HG03196 (cell line): ENCODE data around the gene ZNF593OS.
A peak's percentile ranks its signal among the peaks of the same experiment; 100 is the strongest.

Experiments
- ATAC-seq: cut with Tn5 transposase; IDR thresholded peaks from one replicate; pipeline ENCODE4 v1.9.1; 2021; ENCODE audit not compliant: unreplicated experiment

The ZNF593OS gene

DNA sequence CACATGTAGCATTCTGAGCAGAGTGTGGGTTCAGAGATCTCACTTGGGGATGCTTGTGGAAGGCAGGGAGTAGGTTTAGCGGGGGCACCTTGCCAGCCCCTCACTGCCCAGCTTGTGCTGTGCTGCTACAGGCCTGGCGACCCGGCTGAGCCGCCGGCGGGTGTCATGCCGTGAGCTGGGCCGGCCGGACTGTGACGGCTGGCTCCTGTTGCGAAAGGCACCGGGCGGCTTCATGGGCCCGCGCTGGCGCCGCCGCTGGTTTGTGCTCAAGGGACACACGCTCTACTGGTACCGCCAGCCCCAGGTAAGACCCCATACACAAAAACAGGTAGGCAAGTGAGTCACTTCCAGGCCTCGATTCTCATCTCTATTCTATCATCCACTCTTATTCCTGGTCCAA, 13.3 kb upstream of the ZNF593OS start:
- no peak for ATAC-seq

DNA sequence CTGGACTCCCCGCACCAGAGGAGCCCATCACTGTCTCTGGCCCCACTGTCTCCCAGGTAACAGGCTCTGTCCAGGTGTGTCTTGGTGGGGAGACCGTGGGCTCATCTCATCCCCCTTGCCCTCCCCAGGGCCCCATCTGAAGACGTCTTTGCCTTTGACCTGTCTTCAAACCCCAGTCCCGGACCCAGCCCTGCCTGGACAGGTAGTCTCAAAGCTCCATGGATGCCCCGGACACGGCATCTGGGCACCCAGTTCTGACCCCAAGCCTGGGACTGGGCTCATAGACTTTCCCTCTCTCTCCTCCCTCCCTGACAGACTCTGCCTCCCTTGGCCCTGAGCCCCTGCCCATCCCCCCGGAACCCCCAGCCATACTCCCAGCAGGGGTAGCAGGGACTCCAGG, 12.5 kb upstream of the ZNF593OS start:
- no peak for ATAC-seq

DNA sequence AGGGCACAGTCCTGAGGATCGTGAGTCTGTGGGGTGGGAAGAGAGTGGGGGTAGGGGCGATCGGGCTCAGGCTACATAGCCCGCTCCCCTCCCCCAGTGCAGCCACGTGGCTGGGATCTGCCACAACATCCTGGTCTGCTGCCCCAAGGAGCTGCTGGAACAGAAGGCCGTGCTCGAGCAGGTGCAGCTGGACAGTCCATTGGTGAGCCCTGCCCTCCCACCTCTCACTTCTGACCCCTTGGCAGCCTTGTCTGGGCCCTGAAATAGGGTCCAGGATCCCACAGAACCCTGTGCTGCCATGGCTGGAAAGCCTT, 10.7 kb upstream of the ZNF593OS start:
- no peak for ATAC-seq

DNA sequence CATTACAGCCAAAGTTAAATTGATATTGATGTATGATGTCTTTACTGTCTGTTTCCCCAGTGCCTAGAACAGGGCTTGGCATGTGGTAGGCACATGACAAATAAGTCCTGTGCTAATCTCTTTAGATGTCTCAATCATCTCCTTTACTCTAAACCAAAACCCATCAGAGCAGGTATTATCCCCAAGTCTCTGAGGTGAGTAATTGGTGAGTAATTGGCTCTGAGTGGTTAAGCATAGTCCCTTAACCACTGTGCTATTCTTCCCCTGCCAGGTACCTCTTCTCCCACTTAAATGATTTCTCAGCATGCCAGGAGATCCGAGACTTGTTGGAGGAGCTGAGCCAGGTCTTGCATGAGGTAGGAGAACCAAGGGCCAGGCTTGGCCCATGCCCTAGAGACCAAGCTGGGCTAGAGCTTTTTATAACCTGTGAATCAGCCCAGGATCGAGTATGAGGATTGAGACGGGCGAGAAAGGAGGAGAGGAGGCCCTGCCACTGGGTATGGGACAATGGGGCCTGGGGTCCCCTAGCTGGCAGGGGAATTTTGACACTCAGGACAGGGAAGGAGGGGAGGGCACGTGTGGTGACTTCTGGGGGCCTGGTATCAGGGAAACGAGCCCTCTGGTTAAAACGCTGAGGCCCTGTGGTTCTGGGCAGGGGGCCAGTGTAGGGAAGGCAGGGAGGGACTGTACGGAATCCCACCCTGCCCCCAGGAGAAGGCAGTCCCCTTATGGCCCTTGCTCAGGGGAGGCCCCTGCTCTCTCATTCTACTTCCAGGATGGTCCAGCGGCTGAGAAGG, 10.2 kb upstream of the ZNF593OS start:
- no peak for ATAC-seq

DNA sequence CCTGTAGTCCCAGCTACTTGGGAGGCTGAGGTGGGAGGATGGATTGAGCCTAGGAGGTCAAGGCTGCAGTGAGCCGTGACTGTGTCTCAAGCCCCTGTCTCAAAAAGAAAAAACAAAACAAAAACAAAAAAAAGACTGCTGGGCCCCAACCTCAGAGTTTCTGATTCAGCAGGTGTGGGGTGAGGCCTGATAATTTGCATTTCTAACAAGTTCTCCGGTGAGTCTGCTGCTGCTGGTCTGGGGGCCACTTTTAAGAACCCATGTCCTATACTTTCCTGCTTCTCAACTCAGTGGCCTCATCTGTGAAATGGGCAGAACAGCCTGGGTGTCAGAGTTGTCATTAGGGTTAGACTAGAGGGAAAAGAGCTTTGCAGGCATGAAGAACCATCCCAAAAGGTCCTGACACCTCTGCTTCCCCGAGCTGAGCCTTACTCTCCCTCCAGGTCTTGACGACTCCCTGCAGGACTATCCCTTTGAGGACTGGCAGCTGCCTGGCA, 8.4 kb upstream of the ZNF593OS start:
- ATAC-seq, result no peak

DNA sequence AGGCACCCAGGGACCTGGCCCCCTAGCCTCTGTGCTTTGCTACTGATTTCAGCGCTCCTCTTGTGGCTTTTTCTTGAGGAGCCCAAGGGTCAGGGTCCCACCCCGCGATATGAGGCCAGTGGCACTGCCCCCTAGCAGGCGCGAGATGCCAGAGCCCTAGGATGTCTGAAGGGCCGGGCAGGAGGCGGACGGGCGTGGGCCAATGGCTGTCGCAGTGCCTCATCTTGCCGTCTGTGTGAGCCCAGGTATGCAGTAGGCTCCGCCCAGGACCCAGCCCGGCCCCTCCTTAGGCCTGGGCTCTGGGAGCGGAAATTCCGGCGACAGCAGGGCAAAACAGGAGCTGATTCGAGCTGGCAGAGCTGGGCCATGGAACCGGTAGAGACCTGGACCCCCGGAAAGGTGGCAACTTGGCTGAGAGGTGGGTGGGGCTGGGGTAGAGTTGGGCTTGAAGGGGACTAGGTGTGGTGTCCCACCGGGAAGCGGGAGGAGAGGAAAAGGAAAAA, 5.6 kb upstream of the ZNF593OS start, which contains the start of gene CNKSR1:
CNKSR1 (plus strand) TSS at position 310 of the 503 bp plus-strand sequence; CDS start at position 367, 57 bp downstream.
- ATAC-seq, result no peak

DNA sequence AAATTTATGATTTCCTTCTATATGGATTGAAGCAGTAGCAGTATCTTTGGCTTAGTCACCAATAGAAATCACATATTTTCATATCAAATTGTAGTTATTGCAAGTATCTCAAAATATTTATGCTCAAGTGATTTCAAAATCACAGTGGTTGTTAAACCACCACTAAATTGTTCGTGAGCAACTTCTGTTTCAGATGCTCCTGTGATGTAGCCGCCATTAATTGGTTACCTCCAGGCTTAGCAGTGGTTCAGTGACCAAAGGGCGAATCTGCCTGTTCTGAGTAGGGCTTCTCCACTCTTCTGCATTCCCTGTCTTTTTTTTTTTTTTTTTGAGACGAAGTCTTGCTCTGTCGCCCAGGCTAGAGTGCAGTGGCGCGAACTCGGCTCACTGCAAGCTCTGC, 3.7 kb upstream of the ZNF593OS start:
- no peak for ATAC-seq

DNA sequence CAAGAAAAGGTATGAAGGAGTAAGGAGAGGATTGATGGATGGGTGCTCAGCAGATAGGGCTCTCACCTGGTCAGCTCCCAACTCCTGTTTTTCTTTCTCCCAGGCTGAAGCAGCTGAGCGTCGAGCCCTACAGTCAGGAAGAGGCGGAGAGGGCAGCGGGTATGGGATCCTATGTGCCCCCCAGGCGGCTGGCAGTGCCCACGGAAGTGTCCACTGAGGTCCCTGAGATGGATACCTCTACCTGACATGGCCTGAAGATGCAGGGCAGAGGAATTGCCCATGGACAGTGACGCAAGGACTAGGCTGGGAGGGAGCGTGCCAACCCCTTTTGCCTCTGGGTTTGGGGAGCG, 1.2 kb downstream of the ZNF593OS start:
- no peak for ATAC-seq

DNA sequence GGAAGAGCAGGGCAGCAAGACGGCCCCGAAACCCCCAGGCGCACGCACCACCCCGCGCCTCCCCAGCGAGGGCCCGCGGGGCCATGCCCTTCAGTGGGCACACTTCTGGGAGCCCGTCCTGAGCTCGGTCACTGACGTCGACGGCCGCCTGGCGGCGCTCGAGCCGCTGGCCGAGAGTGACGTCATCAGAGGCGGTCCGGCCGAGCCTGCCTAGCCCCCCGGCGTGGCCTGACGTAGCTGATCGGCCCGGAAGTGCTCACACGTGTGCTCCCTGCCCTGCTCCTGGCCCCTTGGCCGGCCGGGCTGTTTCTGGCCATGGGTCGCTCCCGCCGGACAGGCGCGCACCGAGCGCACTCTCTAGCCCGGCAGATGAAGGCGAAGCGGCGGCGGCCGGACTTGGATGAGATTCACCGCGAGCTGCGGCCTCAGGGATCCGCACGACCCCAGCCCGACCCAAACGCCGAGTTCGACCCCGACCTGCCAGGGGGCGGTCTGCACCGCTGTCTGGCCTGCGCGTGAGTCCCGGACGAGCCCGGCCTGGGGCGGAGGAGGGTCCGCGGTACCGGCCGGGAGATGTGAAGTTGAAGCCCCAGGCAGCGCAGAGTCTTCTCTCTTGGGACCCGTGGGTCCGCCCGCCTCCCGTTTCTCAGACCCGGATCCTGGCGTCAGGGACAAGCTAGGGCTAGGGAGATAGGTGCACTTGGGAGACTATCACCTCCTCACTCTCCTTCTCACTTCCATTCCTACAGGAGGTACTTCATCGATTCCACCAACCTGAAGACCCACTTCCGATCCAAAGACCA, 1.8 kb downstream of the ZNF593OS start, which contains the start of gene ZNF593:
ZNF593 (plus strand) TSS at position 240 of the 803 bp plus-strand sequence; CDS start at position 316, 76 bp downstream.
- ATAC-seq, result peak; percentile 84

DNA sequence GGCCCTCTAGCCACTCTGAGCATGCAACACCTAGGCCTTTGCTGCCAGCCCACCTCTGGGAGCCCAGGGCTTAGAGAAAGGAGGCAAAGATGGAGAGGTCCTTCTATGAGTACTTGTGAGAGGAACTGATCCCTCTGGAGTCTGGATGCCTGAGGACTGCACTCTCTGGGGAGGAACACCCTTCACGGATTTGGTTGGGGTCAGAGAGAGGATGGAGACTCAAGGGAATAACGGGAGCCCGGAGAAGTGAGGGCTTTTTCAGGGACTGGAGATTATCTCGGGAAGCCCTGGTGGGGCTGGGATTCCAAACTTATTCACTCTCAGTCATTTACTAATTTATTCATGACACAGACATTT, 2.5 kb downstream of the ZNF593OS start:
- ATAC-seq, result no peak

DNA sequence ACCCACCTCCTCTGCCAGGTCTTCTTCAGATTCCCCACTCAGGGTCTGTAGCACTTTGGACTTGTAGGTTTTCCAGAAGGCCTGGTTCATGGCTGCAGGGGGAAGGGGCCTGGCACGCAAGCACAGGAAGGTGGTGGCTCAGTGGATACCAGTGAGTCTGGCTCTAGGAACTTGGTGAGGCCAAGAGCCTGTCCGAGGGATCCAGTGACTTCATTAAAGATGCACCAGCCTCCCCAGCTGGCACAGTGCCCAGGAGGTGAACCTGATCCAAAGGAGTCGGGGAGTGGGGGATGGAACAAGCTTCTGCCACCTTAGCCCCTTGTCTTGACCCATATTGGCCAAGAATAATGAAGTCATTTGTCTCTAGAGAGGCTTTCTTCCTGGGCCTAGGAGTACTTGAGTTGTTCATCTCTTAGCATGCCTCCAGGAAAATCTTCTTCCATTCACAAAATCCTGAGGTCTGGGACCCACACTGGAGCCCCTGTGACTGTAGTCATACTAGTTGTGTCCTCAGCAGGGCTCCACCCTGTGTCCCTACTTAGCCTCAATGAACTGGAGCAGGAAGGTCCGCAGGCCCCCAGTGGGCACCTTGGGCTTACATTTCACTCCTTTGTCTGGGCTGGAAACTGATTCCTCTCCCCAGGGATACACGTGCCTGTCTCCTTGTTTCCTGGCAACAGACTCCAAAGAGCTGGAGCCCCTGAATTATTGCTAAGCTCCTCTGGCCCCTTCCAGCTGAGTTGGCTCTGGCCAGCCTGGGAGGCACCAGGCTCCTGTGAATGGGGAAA, 3.0 kb downstream of the ZNF593OS start, which contains the start of gene C1orf232:
C1orf232 (minus strand) TSS at position 554 of the 788 bp plus-strand sequence; CDS start at position 90, 464 bp downstream.
- ATAC-seq, result no peak

DNA sequence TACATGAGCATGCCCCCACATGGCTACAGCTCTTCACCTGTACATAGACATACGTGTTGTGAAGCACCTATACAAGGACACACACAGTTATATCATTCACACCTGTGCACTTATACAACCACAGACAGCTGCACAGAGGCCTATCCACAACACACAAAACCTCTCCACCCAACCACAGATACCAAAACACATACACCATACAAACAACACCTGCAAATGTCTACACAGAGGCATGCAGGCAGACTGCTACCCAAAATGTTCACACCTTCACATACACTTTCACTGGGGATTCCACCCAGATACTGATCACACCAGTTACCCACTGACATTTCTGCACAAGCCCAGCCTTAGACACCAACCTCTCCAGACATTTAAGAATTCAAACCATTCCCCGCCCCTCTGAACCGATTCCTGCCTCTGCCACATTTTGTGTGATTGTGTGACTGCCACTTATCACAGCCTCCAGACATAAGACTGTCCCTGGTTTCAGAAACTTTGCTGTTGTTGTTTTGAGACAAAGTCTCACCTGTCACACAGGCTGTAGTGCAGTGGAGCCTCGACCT, 4.8 kb downstream of the ZNF593OS start:
- ATAC-seq, result no peak

DNA sequence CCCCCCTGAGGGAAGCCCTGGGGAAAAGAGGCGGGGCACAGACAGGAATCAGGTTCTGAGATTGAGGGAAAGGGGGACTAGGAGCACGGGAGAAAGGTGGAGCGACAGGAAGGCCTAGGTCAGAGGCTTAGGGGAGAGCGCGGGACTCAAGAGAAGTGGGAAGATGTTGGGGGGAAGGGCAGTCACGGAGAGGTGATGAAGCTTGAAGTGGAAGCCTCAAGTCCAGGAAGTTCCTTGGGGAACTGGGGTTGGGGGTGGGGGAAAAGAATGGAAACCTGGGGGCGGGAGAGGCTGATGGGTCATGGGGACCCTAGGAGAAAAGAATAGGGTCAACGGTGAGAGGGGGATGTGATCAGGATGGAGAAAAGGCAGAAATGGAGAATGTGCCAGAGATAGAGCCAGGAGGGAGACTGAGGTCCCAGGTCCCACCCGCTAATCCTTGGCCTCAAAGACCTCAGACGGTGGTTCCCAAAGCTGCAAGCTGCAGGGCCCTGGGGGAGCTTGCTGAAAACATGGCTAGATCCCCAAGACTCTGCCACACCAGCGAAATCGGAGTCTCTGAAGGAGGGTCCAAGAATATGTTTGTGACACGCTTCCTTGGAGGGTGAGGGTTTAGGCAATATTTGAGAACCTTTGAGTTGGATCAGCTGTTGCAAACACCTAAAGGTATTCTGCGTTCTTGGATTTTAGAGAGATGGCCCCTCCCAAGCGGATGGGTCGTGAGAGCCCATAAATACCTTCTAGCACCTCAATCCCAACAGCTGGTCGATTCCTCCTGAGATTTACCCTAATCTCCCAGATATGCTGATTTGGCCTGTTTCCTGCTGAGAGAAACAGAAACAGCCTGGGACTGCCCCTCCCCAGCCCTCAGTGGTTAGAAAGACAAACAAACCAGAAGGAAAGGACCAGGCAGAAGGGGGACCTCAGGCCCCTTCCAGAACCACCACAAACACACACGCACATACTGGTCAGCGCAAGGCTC, 6.5 kb downstream of the ZNF593OS start:
- no peak for ATAC-seq

DNA sequence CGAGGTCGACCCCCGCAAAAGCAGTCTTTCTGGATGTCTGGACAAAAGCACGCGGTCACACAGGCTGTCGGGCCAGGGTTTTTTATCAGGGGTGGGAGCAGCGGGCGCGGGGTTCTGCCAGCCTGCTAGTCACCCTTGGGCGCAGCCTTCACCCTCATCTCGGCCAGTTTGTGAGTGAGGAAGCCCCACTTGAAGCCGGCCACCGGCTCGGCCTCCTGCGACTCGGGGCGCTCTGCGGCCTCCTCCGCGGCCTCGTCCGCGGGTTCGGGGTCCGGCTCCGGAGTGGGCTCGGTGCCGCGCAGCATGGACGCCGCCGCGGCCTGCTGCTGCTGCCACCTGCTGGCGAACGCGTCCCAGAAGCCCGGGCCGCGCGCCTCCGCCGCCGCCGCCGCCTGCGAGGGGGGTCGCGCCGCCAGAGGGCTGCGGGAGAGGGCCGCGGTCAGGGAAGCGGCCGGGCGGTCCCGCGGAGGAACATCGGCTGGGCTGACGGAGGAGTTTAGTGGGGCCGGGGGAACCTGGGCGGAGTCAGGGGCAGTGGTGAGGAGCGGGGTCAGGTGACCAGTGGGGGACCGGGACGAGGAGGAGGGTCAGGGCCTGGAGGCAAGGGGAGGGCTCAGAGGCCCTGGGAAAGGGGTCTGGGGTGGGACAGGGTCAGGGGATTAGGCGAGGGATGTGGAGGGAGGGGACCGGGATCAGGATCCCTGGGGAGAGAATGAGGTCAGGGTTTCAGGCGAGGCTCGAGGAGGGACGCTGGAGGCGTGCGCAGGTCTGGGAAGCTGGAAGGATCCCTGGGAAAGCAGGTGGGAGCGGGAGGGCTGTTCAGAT, 7.4 kb downstream of the ZNF593OS start:
- no peak for ATAC-seq

DNA sequence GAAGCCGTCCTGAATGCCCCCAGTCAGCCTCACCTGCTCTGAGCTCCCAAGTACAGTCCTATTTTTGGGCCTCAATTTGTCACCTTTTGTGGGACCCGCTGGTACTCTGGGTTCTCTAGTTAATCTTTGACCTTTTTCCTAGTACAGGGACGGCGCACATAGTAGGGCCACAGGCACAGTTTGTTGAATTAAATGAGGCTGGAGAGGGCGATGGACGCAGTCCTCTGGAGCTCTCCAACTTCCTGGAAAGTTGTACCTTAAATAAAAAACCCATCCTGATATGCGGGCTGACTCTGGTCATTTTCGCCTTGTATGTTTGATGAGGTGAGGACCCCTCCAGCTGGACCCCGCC, 8.0 kb downstream of the ZNF593OS start:
- no peak for ATAC-seq

DNA sequence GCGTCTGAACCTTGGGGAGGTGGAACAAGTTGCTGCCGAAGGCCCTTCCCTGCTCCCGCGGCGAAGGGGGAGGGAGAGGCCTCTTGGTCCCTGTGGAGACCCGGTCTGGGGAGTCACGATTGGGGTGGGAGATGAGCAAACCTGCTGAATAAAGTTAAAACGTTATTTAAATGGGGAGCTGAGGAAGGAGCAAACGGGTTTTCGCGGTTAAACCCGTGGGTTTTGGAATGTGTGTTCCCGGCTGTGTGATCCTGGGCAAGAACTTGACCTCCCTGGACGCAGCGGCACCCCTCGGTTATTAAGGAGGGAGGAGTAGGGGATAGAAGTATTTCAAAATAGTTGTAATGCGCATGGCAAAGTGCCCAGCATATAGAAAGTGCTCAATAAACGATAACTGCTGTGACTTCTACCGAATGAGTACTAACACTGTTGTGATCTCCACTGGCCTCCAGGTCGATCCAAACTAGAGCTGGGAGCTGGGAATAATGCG, 9.4 kb downstream of the ZNF593OS start:
- no peak for ATAC-seq

DNA sequence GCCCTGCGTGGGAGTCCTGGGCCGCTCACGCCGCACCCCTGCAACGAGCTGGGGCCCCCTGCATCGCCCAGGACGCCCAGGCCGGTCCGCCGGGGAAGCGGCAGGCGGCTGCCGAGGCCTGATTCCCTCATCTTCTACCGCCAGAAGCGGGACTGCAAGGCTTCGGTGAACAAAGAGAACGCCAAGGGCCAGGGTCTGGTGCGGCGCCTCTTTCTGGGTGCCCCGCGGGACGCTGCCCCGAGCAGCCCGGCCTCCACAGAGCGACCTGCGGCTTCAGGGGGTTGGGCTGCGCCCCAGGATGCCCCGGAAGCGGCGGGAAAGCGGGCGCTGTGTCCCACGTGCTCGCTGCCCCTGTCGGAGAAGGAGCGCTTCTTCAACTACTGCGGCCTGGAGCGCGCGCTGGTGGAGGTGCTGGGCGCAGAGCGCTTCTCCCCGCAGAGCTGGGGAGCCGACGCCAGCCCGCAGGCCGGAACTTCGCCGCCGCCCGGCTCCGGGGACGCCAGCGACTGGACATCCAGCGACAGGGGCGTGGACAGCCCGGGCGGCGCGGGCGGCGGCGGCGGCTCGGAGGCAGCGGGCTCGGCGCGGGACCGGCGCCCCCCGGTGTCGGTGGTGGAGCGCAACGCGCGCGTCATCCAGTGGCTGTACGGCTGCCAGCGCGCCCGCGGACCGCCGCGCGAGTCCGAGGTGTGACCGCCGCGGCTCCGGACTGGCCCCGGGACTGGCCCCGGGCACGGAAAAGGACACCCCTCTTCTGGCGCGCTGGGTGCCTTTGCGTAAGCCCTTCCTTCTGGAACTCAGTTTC, 10.0 kb downstream of the ZNF593OS start:
- ATAC-seq, result no peak
